ENCODE results near the gene SF3B1. TPM values are rescaled to one million over a fixed set of nuclear protein-coding genes. Genes with fewer than 3 reads are reported as not detected.

The SF3B1 gene
- total and polyA plus RNA-seq, 2 experiments from 2014 or later: 196 to 216 TPM

DNA sequence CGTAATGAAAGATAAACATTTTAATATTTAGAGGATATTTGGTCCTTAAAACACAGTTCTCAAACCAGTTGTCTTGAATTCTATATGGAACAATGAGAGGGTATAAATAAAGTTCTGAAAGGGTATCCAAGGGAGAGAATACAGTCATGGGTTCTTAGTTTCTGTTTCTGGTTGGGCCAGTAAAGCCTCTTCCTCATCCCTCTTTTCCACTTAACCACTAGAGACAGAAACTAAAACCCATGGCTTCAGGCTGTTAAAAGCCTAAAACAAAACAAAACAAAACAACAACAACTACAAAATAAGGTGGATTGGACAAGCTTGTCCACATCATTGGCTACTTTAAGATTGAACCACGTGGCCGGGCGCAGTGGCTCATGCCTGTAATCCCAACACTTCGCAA, 37.3 kb upstream of the SF3B1 start:
- Histone ChIP-seq H3K9ac (no peak overlapping the region), H2AFZ (no peak overlapping the region), H3F3A (ENCODE audit: insufficient read depth) (peaks cover 4% of the 10 kb centered on the region; the same call in 1 of the 2 replicates), H3K4me3 (no peak overlapping the region), H3K27me3 (replicated peaks; ENCODE audit: insufficient read depth) (no peaks in the 10 kb centered on the region), H4K20me1 (ENCODE audit: insufficient read depth) (no peaks in the 10 kb centered on the region), H3K36me3 (ENCODE audit: low read depth) (peaks cover 74% of the 10 kb centered on the region), H3K9me2 (ENCODE audit: insufficient read depth) (no peaks in the 10 kb centered on the region), H3K4me1 (ENCODE audit: insufficient read depth) (no peaks in the 10 kb centered on the region), H3K9me3 (ENCODE audit: low read depth) (no peaks in the 10 kb centered on the region), H3K27ac (no peak overlapping the region), H3K4me2 (ENCODE audit: unreplicated experiment) (no peak overlapping the region), H3K79me2 (ENCODE audit: insufficient read depth) (peaks cover 55% of the 10 kb centered on the region)
- no peak for DNase-seq
- WGBS, 2 experiments (ENCODE audit: low coverage in 1 of 2, low lambda C conversion rate in 2 of 2, missing lambda C conversion rate in 2 of 2): 96 to 98% methylated on average over 5 of the region's 5 CpGs
- in situ Hi-C loops (cut with MboI): no loop called here
- no peak for TF ChIP-seq EZH2phosphoT487 (IDR thresholded peaks at IDR 0.05; ENCODE audit: insufficient read depth, low read depth)
- no peak for TF ChIP-seq EZH2 (IDR thresholded peaks at IDR 0.05; ENCODE audit: insufficient read depth, poor library complexity, severe bottlenecking)

DNA sequence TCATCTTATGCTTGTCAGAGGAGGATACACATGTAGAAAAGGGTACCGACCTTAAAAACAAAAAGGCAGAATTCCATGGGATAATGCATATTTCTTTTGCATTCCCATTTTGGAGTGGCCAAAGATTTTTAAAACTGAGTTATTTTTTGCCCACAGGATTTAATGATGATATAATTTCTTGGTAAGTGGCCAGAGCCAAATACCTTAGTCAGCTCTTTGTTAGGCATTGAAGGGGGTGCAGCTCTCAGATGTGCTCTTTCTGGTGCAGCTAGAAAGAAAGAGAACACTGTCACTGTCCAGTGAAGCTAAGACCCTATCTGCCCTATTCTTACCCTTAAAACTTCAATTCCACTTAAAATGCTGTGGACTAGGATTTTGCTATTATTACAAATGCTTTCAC, 29.3 kb upstream of the SF3B1 start:
- H3K27me3 ChIP-seq (replicated peaks; ENCODE audit: insufficient read depth): no peaks in the 10 kb centered on the region
- no peak overlapping the region for H3K9ac ChIP-seq
- peaks cover 98% of the 10 kb centered on the region for H3K79me2 ChIP-seq (ENCODE audit: insufficient read depth)
- in situ Hi-C loops (cut with MboI): no loop called here
- no peaks in the 10 kb centered on the region for H3K9me2 ChIP-seq (ENCODE audit: insufficient read depth)
- peak; percentile 49 for DNase-seq
- peaks cover 7% of the 10 kb centered on the region; the same call in 1 of the 2 replicates for H3F3A ChIP-seq (ENCODE audit: insufficient read depth)
- no peaks in the 10 kb centered on the region for H4K20me1 ChIP-seq (ENCODE audit: insufficient read depth)
- peaks cover 20% of the 10 kb centered on the region for H3K4me1 ChIP-seq (ENCODE audit: insufficient read depth)
- no peak overlapping the region for H3K27ac ChIP-seq
- WGBS, 2 experiments (ENCODE audit: low coverage in 1 of 2, low lambda C conversion rate in 2 of 2, missing lambda C conversion rate in 2 of 2): 39 to 69% methylated on average over 1 of the region's 1 CpG
- TF ChIP-seq EZH2phosphoT487 (IDR thresholded peaks at IDR 0.05; ENCODE audit: insufficient read depth, low read depth) (no peak), EZH2 (IDR thresholded peaks at IDR 0.05; ENCODE audit: insufficient read depth, poor library complexity, severe bottlenecking) (no peak)
- no peak overlapping the region for H2AFZ ChIP-seq
- no peak overlapping the region for H3K4me2 ChIP-seq (ENCODE audit: unreplicated experiment)
- no peak overlapping the region for H3K4me3 ChIP-seq
- peaks cover 56% of the 10 kb centered on the region for H3K36me3 ChIP-seq (ENCODE audit: low read depth)
- no peaks in the 10 kb centered on the region for H3K9me3 ChIP-seq (ENCODE audit: low read depth)

DNA sequence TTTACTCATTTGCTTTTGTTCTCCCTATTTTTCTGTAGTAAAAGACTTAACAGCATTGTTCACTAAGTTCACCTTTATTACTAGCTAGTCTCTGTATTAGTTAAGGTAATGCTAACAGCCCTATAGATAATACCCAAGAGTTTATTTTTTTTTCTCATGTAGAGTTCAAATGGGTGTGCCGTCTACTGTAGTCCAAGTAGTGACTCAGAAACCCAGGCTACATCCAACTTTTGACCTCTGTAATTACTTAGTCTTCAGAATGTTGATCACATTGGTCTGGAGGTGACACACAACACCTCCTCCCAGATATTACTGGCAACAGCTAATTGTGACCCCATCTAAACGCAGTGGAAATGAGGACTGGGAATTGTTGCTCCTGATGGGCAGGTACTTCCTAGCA, 26.2 kb upstream of the SF3B1 start:
- no peak overlapping the region for H3K4me3 ChIP-seq
- H3K79me2 ChIP-seq (ENCODE audit: insufficient read depth): peaks cover 98% of the 10 kb centered on the region
- WGBS, 2 experiments (ENCODE audit: low coverage in 1 of 2, low lambda C conversion rate in 2 of 2, missing lambda C conversion rate in 2 of 2): 32 to 36% methylated on average over 2 of the region's 2 CpGs
- H3K4me1 ChIP-seq (ENCODE audit: insufficient read depth): peaks cover 29% of the 10 kb centered on the region
- H3K27me3 ChIP-seq (replicated peaks; ENCODE audit: insufficient read depth): no peaks in the 10 kb centered on the region
- peak; percentile 77 for DNase-seq
- H3K4me2 ChIP-seq (ENCODE audit: unreplicated experiment): peak overlapping the region; percentile 12
- H3K9me3 ChIP-seq (ENCODE audit: low read depth): no peaks in the 10 kb centered on the region
- peaks cover 4% of the 10 kb centered on the region; the same call in 1 of the 2 replicates for H4K20me1 ChIP-seq (ENCODE audit: insufficient read depth)
- no peaks in the 10 kb centered on the region for H3K9me2 ChIP-seq (ENCODE audit: insufficient read depth)
- H3F3A ChIP-seq (ENCODE audit: insufficient read depth): peaks cover 18% of the 10 kb centered on the region; the same call in 1 of the 2 replicates
- in situ Hi-C loops (cut with MboI): no loop called here
- peaks cover 35% of the 10 kb centered on the region for H3K36me3 ChIP-seq (ENCODE audit: low read depth)
- H3K9ac ChIP-seq: no peak overlapping the region
- no peak overlapping the region for H2AFZ ChIP-seq
- H3K27ac ChIP-seq: peak overlapping the region; percentile 26; the same call in 1 of the 2 replicates
- no peak for TF ChIP-seq EZH2 (IDR thresholded peaks at IDR 0.05; ENCODE audit: insufficient read depth, poor library complexity, severe bottlenecking)
- TF ChIP-seq EZH2phosphoT487 (IDR thresholded peaks at IDR 0.05; ENCODE audit: insufficient read depth, low read depth): no peak

- Histone ChIP-seq H4K20me1 (ENCODE audit: insufficient read depth) (peaks cover 5% of the 10 kb centered on the region; the same call in 1 of the 2 replicates), H3K4me1 (ENCODE audit: insufficient read depth) (peaks cover 29% of the 10 kb centered on the region), H3K9me2 (ENCODE audit: insufficient read depth) (no peaks in the 10 kb centered on the region), H3K4me3 (no peak overlapping the region), H3K79me2 (ENCODE audit: insufficient read depth) (peaks cover 98% of the 10 kb centered on the region), H3K27me3 (replicated peaks; ENCODE audit: insufficient read depth) (no peaks in the 10 kb centered on the region), H3K9ac (no peak overlapping the region), H3K4me2 (ENCODE audit: unreplicated experiment) (peak overlapping the region; percentile 12), H3F3A (ENCODE audit: insufficient read depth) (peaks cover 18% of the 10 kb centered on the region; the same call in 1 of the 2 replicates), H3K36me3 (ENCODE audit: low read depth) (peaks cover 31% of the 10 kb centered on the region), H3K27ac (peak overlapping the region; percentile 7; the same call in 1 of the 2 replicates), H3K9me3 (ENCODE audit: low read depth) (no peaks in the 10 kb centered on the region), H2AFZ (no peak overlapping the region)
- no peak for DNase-seq
- 82 to 91% methylated on average over 4 of the region's 4 CpGs for WGBS, 2 experiments (ENCODE audit: low coverage in 1 of 2, low lambda C conversion rate in 2 of 2, missing lambda C conversion rate in 2 of 2)
- no peak for TF ChIP-seq EZH2phosphoT487 (IDR thresholded peaks at IDR 0.05; ENCODE audit: insufficient read depth, low read depth)
- in situ Hi-C loops (cut with MboI): no loop called here
Measured at GRCh38 chr2:197460649-197461048, 25.8 kb upstream of the SF3B1 start.
